HCT116 (cell line): Measurements from ENCODE around the gene HSPG2. TPM values are rescaled to one million over a fixed set of nuclear protein-coding genes. Genes with fewer than 3 reads are reported as not detected.
A peak's percentile ranks its signal among the peaks of the same experiment; 100 is the strongest.
"Not testable (repeated sequence)": the region's sequence is repeated elsewhere in the genome, so short reads cannot be mapped to it uniquely, and the experiment has no call there.

Experiments used
- ATAC-seq: fragments of 200-7000 bp; cut with Tn5 transposase; 2 replicates; pipeline ENCODE4 v1.9.1; 2020; ENCODE audit warnings: mild to moderate bottlenecking, moderate library complexity
- BruUV-seq: library from RNA; stranded (reverse); fragments of 400-500 nt; replicated peaks from 2 replicates; lab custom pipeline; 2021; lab: Mats Ljungman, UMichigan
- CTCF ChIA-PET: fragments of 300-600 bp; sonication (Branson Sonifier 250); formaldehyde crosslinking; loops from one replicate; lab custom pipeline; 2021; ENCODE audit warnings: antibody characterized with exemption; lab: Charles Lee
- POLR2A ChIA-PET: fragments of 300-600, 350-600 bp; sonication (Branson Sonifier 250); formaldehyde crosslinking; loops from one replicate; lab custom pipeline; 2021; ENCODE audit warnings: antibody characterized with exemption; lab: Charles Lee
- RAD21 ChIA-PET, 2 experiments: fragments of 300-600 bp; sonication (Branson Sonifier 250); formaldehyde crosslinking; loops; one replicate each; lab custom pipeline; 2023; ENCODE audit warnings: low total read pairs in 2 of 2; ENCODE audit not compliant: uncharacterized antibody in 2 of 2, unreplicated experiment in 2 of 2, low non-redundant PET in 1 of 2; lab: Charles Lee
- DNase-seq: peaks from one replicate; pipeline ENCODE4 v3.0.0-alpha.2; 2010; ENCODE audit warnings: low read depth, low spot score
- H2AFZ ChIP-seq: fragments of 200-600 bp; shearing (Covaris generic), sonication (generic); 2 replicates; pipeline ENCODE4 v1.6.1; 2017; ENCODE audit warnings: low read depth, mixed run types, mixed read lengths, antibody characterized with exemption, low read length; ENCODE audit not compliant: poor library complexity, severe bottlenecking
- H3K27ac ChIP-seq: 2 replicates; pipeline ENCODE4 v1.5.1; 2012; ENCODE audit warnings: low read depth, low read length
- H3K27me3 ChIP-seq: fragments of 200-600 bp; sonication (generic); 2 replicates; pipeline ENCODE4 v1.6.1; 2016; ENCODE audit warnings: mixed run types, low read length, mixed read lengths; ENCODE audit not compliant: insufficient read depth
- H3K36me3 ChIP-seq, 2 experiments: fragments of 200-500 bp in 1 of 2; fragments of 200-600 bp in 1 of 2; sonication (Bioruptor generic) in 1 of 2; sonication (generic) in 1 of 2; 2 replicates each; pipeline versions ENCODE4 v1.5.1 to v1.6.1; 2014 to 2016; ENCODE audit warnings: low read length in 2 of 2, inconsistent platforms in 1 of 2, mixed read lengths in 1 of 2, mixed run types in 1 of 2; ENCODE audit not compliant: insufficient read depth in 2 of 2, control insufficient read depth in 1 of 2
- H3K4me1 ChIP-seq, 2 experiments: fragments of 200-600 bp in 1 of 2; sonication (generic) in 1 of 2; 2 replicates each; pipeline versions ENCODE4 v1.5.1 to v1.6.1; 2012 to 2017; ENCODE audit warnings: low read length in 2 of 2, inconsistent platforms in 1 of 2, mild to moderate bottlenecking in 1 of 2, mixed read lengths in 1 of 2, mixed run types in 1 of 2, moderate library complexity in 1 of 2; ENCODE audit not compliant: insufficient read depth in 2 of 2, control insufficient read depth in 1 of 2
- H3K4me2 ChIP-seq: fragments of 200-600 bp; sonication (generic); 2 replicates; pipeline ENCODE4 v1.6.1; 2017; ENCODE audit warnings: mixed run types, low read length, mixed read lengths
- H3K4me3 ChIP-seq, 2 experiments: fragments of 200-600 bp in 1 of 2; sonication (generic) in 1 of 2; replicated peaks in 1 of 2; 2 replicates each; pipeline ENCODE4 v1.5.1; 2011 to 2016; ENCODE audit warnings: low read length in 2 of 2, control low read depth in 1 of 2, low read depth in 1 of 2, mild to moderate bottlenecking in 1 of 2, mixed read lengths in 1 of 2, mixed run types in 1 of 2
- H3K79me2 ChIP-seq: fragments of 200-600 bp; sonication (generic); 2 replicates; pipeline ENCODE4 v1.6.1; 2017; ENCODE audit warnings: mild to moderate bottlenecking, mixed run types, low read length, moderate library complexity, mixed read lengths; ENCODE audit not compliant: insufficient read depth
- H3K9ac ChIP-seq: fragments of 200-600 bp; sonication (generic); 2 replicates; pipeline ENCODE4 v1.6.1; 2016; ENCODE audit warnings: low read length, mixed read lengths
- H3K9me2 ChIP-seq: fragments of 200-600 bp; sonication (generic), shearing (Covaris generic); 2 replicates; pipeline ENCODE4 v1.6.1; 2017; ENCODE audit warnings: mixed run types, mild to moderate bottlenecking, moderate library complexity; ENCODE audit not compliant: insufficient read depth
- H3K9me3 ChIP-seq, 2 experiments: fragments of 200-500 bp in 1 of 2; fragments of 200-600 bp in 1 of 2; sonication (Bioruptor generic) in 1 of 2; sonication (generic) in 1 of 2; 2 replicates each; pipeline ENCODE4 v1.6.1; 2014 to 2017; ENCODE audit warnings: low read length in 2 of 2, mixed read lengths in 2 of 2, inconsistent platforms in 1 of 2, low read depth in 1 of 2, mild to moderate bottlenecking in 1 of 2, mixed run types in 1 of 2, moderate library complexity in 1 of 2; ENCODE audit not compliant: control insufficient read depth in 1 of 2, insufficient read depth in 1 of 2
- H4K20me1 ChIP-seq: fragments of 200-600 bp; sonication (generic), shearing (Covaris generic); 2 replicates; pipeline ENCODE4 v1.6.1; 2017; ENCODE audit warnings: mixed run types, mild to moderate bottlenecking, moderate library complexity; ENCODE audit not compliant: insufficient read depth
- FOSL1 ChIP-seq: IDR thresholded peaks from 2 replicates; pipeline ENCODE4 v1.6.1; 2012; ENCODE audit warnings: low read depth
- JUND ChIP-seq: IDR thresholded peaks from 2 replicates; pipeline ENCODE4 v1.6.1; 2012
- SP1 ChIP-seq: IDR thresholded peaks from 2 replicates; pipeline ENCODE4 v1.6.1; 2012; ENCODE audit warnings: low read depth
- intact Hi-C: fragments of 100-400 bp; cut with micrococcal nuclease; formaldehyde crosslinking; loops from 2 replicates; pipeline ENCODE4 v1.10.0; 2022
- total RNA-seq: library from RNA; stranded (reverse); gene quantifications from one replicate; pipeline ENCODE4 v1.2.1, GENCODE V29; 2021; ENCODE audit not compliant: unreplicated experiment

HSPG2 gene
- total RNA-seq, 1 experiment from 2014 or later, result 55.7 TPM

GRCh38 chr1:21972973-21973441, 35.9 kb upstream of the HSPG2 start:
- H3K9me3 ChIP-seq, CTCF ChIA-PET, H3K9ac ChIP-seq, H3K4me3 ChIP-seq, H3K79me2 ChIP-seq, H3K36me3 ChIP-seq, H3K27ac ChIP-seq: not testable (repeated sequence)
- ATAC-seq, result peak; percentile 58
- TF ChIP-seq JUND (peak; percentile 21; the same call in 1 of the 2 replicates), SP1 (0 out of 2 replicates have a peak, but pooled peaks have one; percentile 24), FOSL1 (peak; percentile 28; the same call in 1 of the 2 replicates)
- TF ChIP-seq, all 23 proteins: peak for 3; not testable (repeated sequence) for 20
- RAD21 ChIA-PET, H4K20me1 ChIP-seq, DNase-seq, POLR2A ChIA-PET, H3K27me3 ChIP-seq, intact Hi-C loops, BruUV-seq, H2AFZ ChIP-seq, H3K9me2 ChIP-seq: not testable (repeated sequence)
- H3K4me2 ChIP-seq, result peak overlapping the region; percentile 39; the same call in 1 of the 2 replicates
- H3K4me1 ChIP-seq, result peaks cover 2 to 11% of the 10 kb centered on the region in 2 experiments; a peak in 1 of 4 replicates

DNA sequence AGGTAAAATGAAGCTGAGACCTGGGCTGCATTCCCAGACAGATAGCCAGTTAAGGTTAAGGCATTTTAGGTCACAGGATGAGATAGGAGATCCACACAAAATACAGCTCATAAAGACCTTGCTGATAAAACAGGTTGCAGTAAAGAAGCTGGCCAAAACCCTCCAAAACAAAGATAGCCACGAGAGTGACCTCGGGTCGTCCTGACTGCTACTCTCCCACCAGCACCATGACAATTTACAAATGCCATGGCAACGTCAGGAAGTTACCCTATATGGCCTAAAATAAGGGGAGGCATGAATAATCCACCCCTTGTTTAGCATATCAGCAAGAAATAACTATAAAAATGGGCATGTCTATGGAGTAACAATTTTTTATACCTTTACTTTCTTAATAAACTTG, 33.4 kb upstream of the HSPG2 start:
- DNase-seq, H3K9me2 ChIP-seq, H3K9ac ChIP-seq, H4K20me1 ChIP-seq, H3K27me3 ChIP-seq, H3K4me2 ChIP-seq, BruUV-seq, H3K4me3 ChIP-seq, ATAC-seq, RAD21 ChIA-PET, H3K36me3 ChIP-seq, H2AFZ ChIP-seq, POLR2A ChIA-PET, CTCF ChIA-PET, intact Hi-C loops, H3K9me3 ChIP-seq, H3K27ac ChIP-seq, H3K79me2 ChIP-seq: not testable (repeated sequence)
- H3K4me1 ChIP-seq, result peaks cover 6 to 20% of the 10 kb centered on the region in 2 experiments; a peak in 2 of 4 replicates

DNA sequence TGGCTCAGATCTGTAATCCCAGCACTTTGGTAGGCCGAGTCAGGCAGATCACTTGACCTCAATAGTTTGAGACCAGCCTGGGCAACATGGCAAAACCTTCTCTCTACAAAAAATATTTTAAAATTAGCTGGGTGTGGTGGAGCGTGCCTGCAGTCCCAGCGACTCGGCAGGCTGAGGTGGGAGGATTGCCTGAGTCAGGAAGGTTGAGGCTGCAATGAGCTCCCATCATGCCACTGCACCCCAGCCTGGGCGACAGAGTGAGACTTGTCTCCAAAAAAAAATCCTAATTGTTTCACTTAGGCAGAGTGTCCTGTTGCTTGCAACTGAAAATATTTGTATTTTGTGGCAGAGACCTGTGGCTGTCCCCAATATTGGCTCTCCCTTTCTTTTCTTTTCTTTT, 32.0 kb upstream of the HSPG2 start:
- H2AFZ ChIP-seq, H3K4me2 ChIP-seq, DNase-seq, RAD21 ChIA-PET, BruUV-seq, H3K4me3 ChIP-seq, H3K36me3 ChIP-seq, ATAC-seq, CTCF ChIA-PET, H4K20me1 ChIP-seq, intact Hi-C loops, H3K27ac ChIP-seq, H3K79me2 ChIP-seq, H3K9me3 ChIP-seq, H3K9ac ChIP-seq, POLR2A ChIA-PET, H3K9me2 ChIP-seq, H3K27me3 ChIP-seq: not testable (repeated sequence)
- H3K4me1 ChIP-seq, result peaks cover 3 to 16% of the 10 kb centered on the region in 2 experiments; a peak in 2 of 4 replicates

- RAD21 ChIA-PET, POLR2A ChIA-PET, H3K9ac ChIP-seq, H3K4me2 ChIP-seq, H3K27ac ChIP-seq, H2AFZ ChIP-seq, DNase-seq, H3K9me3 ChIP-seq, intact Hi-C loops, H3K4me3 ChIP-seq, H3K36me3 ChIP-seq, H4K20me1 ChIP-seq, H3K27me3 ChIP-seq, H3K9me2 ChIP-seq, BruUV-seq, ATAC-seq, H3K79me2 ChIP-seq, CTCF ChIA-PET: not testable (repeated sequence)
- peaks cover 3 to 13% of the 10 kb centered on the region in 2 experiments; a peak in 3 of 4 replicates for H3K4me1 ChIP-seq
Measured at GRCh38 chr1:21967216-21967615, 30.1 kb upstream of the HSPG2 start.
